Panc1 (cell line): ENCODE results near the gene CBX3. TPM values are rescaled to one million over a fixed set of nuclear protein-coding genes. Genes with fewer than 3 reads are reported as not detected.

Experiments
- ATAC-seq: fragments of 200-7000 bp; cut with Tn5 transposase; 2 replicates; pipeline ENCODE4 v1.9.1; 2020; ENCODE audit warnings: mild to moderate bottlenecking, moderate library complexity
- BruUV-seq: library from RNA; stranded (reverse); fragments of 400-500 nt; replicated peaks from 2 replicates; lab custom pipeline; 2021; lab: Mats Ljungman, UMichigan
- CTCF ChIA-PET: fragments of 300-600 bp; sonication (Branson Sonifier 250); formaldehyde crosslinking; loops from one replicate; lab custom pipeline; 2022; ENCODE audit warnings: antibody characterized with exemption; lab: Charles Lee
- POLR2A ChIA-PET: fragments of 300-600 bp; sonication (Branson Sonifier 250); formaldehyde crosslinking; loops from one replicate; lab custom pipeline; 2022; ENCODE audit warnings: antibody characterized with exemption; lab: Charles Lee
- DNase-seq: peaks from one replicate; pipeline ENCODE4 v3.0.0-alpha.2; 2010; ENCODE audit warnings: low read depth, low spot score
- H3K27ac ChIP-seq: 2 replicates; pipeline ENCODE4 v1.5.1; 2011; ENCODE audit warnings: mild to moderate bottlenecking, low read length, inconsistent platforms
- H3K27me3 ChIP-seq: fragments of 200-500 bp; sonication (Bioruptor generic); 2 replicates; pipeline ENCODE4 v1.6.0; 2014; ENCODE audit warnings: low read length, inconsistent platforms; ENCODE audit not compliant: control insufficient read depth, insufficient read depth
- H3K36me3 ChIP-seq: fragments of 200-500 bp; sonication (Bioruptor generic); 2 replicates; pipeline ENCODE4 v1.5.1; 2014; ENCODE audit warnings: inconsistent platforms, mild to moderate bottlenecking, low read length, moderate library complexity; ENCODE audit not compliant: control insufficient read depth, insufficient read depth
- H3K4me1 ChIP-seq: 2 replicates; pipeline ENCODE4 v1.5.1; 2011; ENCODE audit warnings: inconsistent platforms, mild to moderate bottlenecking, low read length, moderate library complexity; ENCODE audit not compliant: control insufficient read depth, insufficient read depth
- H3K4me3 ChIP-seq, 2 experiments: 2 replicates each; pipeline ENCODE4 v1.5.1; 2011 to 2012; ENCODE audit warnings: low read depth in 2 of 2, low read length in 2 of 2, mild to moderate bottlenecking in 2 of 2, inconsistent platforms in 1 of 2, moderate library complexity in 1 of 2
- H3K9me3 ChIP-seq: fragments of 200-500 bp; sonication (Bioruptor generic); 2 replicates; pipeline ENCODE4 v1.5.1; 2014; ENCODE audit warnings: low read depth, mild to moderate bottlenecking, inconsistent platforms, low read length, moderate library complexity; ENCODE audit not compliant: control insufficient read depth, insufficient read depth
- POLR2AphosphoS5 ChIP-seq: IDR thresholded peaks from 2 replicates; pipeline ENCODE4 v1.6.1; 2012; ENCODE audit warnings: mild to moderate bottlenecking, low read depth, low read length, moderate library complexity
- SIN3A ChIP-seq: IDR thresholded peaks from 2 replicates; pipeline ENCODE4 v1.6.1; 2012; ENCODE audit warnings: low read depth, mild to moderate bottlenecking, low read length, moderate library complexity, borderline replicate concordance; ENCODE audit not compliant: insufficient read depth
- TCF7L2 ChIP-seq: IDR thresholded peaks from 2 replicates; pipeline ENCODE4 v1.6.1; 2011; ENCODE audit warnings: mild to moderate bottlenecking, low read depth, low read length, inconsistent platforms
- in situ Hi-C: cut with HindIII; loops from 2 replicates; pipeline ENCODE4 v1.10.0; 2016; ENCODE audit warnings: low sequenced_read_pairs, low pct_unique_long_range_greater_than_20kb
- intact Hi-C: fragments of 100-400 bp; cut with micrococcal nuclease; formaldehyde crosslinking; loops from one replicate; pipeline ENCODE4 v1.10.0; 2022; ENCODE audit not compliant: unreplicated experiment
- total RNA-seq: library from RNA; stranded (reverse); gene quantifications from one replicate; pipeline ENCODE4 v1.2.1, GENCODE V29; 2021; ENCODE audit not compliant: unreplicated experiment
- TF ChIP-seq, protein P1 (sequence below): fragments of 450-650 bp; IDR thresholded peaks from 2 replicates; pipeline ENCODE4 v1.5.1; 2017; ENCODE audit warnings: mild to moderate bottlenecking
- TF ChIP-seq, protein P2 (sequence below), 2 experiments: IDR thresholded peaks; 2 replicates each; pipeline ENCODE4 v1.6.1; 2011 to 2012; ENCODE audit warnings: low read depth in 2 of 2, control low read depth in 1 of 2, low read length in 1 of 2, mild to moderate bottlenecking in 1 of 2, moderate library complexity in 1 of 2; ENCODE audit not compliant: insufficient read depth in 1 of 2

The CBX3 gene
- total RNA-seq, 1 experiment from 2014 or later = 308 TPM

DNA sequence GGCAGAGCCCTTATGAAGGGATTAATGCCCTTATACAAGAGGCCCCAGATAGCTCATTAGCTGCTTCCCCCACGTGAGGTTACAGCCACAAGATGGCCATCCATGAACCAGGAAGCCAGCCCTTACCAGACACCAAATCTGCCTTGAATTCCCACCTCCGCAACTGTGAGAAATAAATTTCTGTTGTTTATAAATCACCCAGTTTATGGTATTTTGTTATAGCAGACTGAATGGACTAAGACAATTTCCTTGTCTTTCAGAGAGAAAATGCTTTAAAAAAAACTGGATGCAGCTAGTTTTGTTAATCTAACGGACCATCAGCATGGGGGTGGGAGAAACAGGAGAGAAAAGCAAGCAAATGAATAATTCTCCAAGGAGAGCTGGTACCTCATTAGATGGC, 36.5 kb downstream of the CBX3 start:
- no peak for DNase-seq
- no TSS peak for BruUV-seq
- ATAC-seq = no peak
- POLR2A ChIA-PET = interaction anchor here (0.6 to 0.7 kb wide), 2 partner anchors 53 to 1161 kb away, joined by 3 to 5 read pairs; no protein-coding TSS in a partner anchor
- Histone ChIP-seq H3K27me3 (no peaks in the 10 kb centered on the region; the same call in 1 of the 2 replicates), H3K36me3 (no peaks in the 10 kb centered on the region), H3K27ac (no peak overlapping the region), H3K4me3 (no peak overlapping the region), H3K9me3 (no peaks in the 10 kb centered on the region), H3K4me1 (no peaks in the 10 kb centered on the region)
- in situ Hi-C loops = no loop called here
- intact Hi-C loops = no loop called here
- CTCF ChIA-PET = interaction anchor here (0.6 kb wide), 1 partner anchor 21 kb away, joined by 14 read pairs; no protein-coding TSS in a partner anchor
- TF ChIP-seq, protein P1, sequence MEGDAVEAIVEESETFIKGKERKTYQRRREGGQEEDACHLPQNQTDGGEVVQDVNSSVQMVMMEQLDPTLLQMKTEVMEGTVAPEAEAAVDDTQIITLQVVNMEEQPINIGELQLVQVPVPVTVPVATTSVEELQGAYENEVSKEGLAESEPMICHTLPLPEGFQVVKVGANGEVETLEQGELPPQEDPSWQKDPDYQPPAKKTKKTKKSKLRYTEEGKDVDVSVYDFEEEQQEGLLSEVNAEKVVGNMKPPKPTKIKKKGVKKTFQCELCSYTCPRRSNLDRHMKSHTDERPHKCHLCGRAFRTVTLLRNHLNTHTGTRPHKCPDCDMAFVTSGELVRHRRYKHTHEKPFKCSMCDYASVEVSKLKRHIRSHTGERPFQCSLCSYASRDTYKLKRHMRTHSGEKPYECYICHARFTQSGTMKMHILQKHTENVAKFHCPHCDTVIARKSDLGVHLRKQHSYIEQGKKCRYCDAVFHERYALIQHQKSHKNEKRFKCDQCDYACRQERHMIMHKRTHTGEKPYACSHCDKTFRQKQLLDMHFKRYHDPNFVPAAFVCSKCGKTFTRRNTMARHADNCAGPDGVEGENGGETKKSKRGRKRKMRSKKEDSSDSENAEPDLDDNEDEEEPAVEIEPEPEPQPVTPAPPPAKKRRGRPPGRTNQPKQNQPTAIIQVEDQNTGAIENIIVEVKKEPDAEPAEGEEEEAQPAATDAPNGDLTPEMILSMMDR = no peak
- TF ChIP-seq SIN3A (no peak), TCF7L2 (no peak), POLR2AphosphoS5 (no peak)
- TF ChIP-seq, protein P2, sequence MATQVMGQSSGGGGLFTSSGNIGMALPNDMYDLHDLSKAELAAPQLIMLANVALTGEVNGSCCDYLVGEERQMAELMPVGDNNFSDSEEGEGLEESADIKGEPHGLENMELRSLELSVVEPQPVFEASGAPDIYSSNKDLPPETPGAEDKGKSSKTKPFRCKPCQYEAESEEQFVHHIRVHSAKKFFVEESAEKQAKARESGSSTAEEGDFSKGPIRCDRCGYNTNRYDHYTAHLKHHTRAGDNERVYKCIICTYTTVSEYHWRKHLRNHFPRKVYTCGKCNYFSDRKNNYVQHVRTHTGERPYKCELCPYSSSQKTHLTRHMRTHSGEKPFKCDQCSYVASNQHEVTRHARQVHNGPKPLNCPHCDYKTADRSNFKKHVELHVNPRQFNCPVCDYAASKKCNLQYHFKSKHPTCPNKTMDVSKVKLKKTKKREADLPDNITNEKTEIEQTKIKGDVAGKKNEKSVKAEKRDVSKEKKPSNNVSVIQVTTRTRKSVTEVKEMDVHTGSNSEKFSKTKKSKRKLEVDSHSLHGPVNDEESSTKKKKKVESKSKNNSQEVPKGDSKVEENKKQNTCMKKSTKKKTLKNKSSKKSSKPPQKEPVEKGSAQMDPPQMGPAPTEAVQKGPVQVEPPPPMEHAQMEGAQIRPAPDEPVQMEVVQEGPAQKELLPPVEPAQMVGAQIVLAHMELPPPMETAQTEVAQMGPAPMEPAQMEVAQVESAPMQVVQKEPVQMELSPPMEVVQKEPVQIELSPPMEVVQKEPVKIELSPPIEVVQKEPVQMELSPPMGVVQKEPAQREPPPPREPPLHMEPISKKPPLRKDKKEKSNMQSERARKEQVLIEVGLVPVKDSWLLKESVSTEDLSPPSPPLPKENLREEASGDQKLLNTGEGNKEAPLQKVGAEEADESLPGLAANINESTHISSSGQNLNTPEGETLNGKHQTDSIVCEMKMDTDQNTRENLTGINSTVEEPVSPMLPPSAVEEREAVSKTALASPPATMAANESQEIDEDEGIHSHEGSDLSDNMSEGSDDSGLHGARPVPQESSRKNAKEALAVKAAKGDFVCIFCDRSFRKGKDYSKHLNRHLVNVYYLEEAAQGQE (IDR thresholded peaks at IDR 0.05; ENCODE audit: insufficient read depth in 1 of 2, low read depth in 2 of 2, low read length in 1 of 2) = no peak

DNA sequence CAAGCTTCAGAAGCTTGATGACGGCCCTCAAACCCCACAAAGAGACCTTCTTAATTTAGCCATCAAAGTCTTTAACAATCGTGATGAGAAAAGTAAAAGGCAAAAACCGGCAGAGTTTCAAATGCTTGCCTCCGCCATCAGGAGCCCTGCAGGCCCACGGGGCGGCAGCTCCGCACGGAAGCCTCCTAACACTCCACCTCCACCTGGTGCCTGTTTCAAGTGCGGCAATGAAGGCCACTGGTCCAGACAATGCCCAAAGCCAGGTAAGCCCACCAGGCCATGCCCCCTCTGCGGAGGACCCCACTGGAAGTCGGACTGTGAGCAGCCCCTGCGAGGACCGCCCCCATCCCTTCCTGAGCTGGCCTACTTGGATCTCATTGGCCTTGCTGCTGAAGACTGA, 43.6 kb downstream of the CBX3 start:
- POLR2A ChIA-PET = no interaction called here
- no peak overlapping the region for H3K27ac ChIP-seq
- H3K36me3 ChIP-seq = no peaks in the 10 kb centered on the region
- ATAC-seq (no peak), DNase-seq (no peak)
- H3K4me1 ChIP-seq = no peaks in the 10 kb centered on the region
- no peak overlapping the region for H3K4me3 ChIP-seq
- intact Hi-C loops (no loop called here), in situ Hi-C loops (no loop called here)
- BruUV-seq = no TSS peak
- H3K27me3 ChIP-seq = no peaks in the 10 kb centered on the region
- CTCF ChIA-PET = no interaction called here
- no peaks in the 10 kb centered on the region for H3K9me3 ChIP-seq
- TF ChIP-seq, protein P1 = no peak
- no peak for TF ChIP-seq TCF7L2
- TF ChIP-seq SIN3A = no peak
- TF ChIP-seq POLR2AphosphoS5 = no peak
- TF ChIP-seq, protein P2 (IDR thresholded peaks at IDR 0.05; ENCODE audit: insufficient read depth in 1 of 2, low read depth in 2 of 2, low read length in 1 of 2) = no peak
